MM.1S (cell line): ENCODE measurements around the gene TEX48.
A peak's percentile ranks its signal among the peaks of the same experiment; 100 is the strongest.

Experiments
- DNase-seq: peaks from one replicate; pipeline ENCODE4 v3.0.0-alpha.2; 2015
- H2AFZ ChIP-seq: fragments of 300-600 bp; sonication (generic); 2 replicates; pipeline ENCODE4 v1.6.0; 2016; ENCODE audit warnings: antibody characterized with exemption, low read length
- H3F3A ChIP-seq: fragments of 300-600 bp; sonication (generic); 2 replicates; pipeline ENCODE4 v1.6.1; 2016; ENCODE audit warnings: mild to moderate bottlenecking, antibody characterized with exemption, low read length, moderate library complexity, mixed read lengths; ENCODE audit not compliant: insufficient read depth
- H3K27ac ChIP-seq: fragments of 300-600 bp; sonication (generic); 2 replicates; pipeline ENCODE4 v1.5.1; 2016; ENCODE audit warnings: mild to moderate bottlenecking, low read length
- H3K27me3 ChIP-seq: fragments of 300-600 bp; sonication (generic); replicated peaks from 2 replicates; pipeline ENCODE4 v1.6.0; 2016; ENCODE audit warnings: low read length; ENCODE audit not compliant: insufficient read depth
- H3K36me3 ChIP-seq: fragments of 300-600 bp; sonication (generic); replicated peaks from 2 replicates; pipeline ENCODE4 v1.6.1; 2016; ENCODE audit warnings: mild to moderate bottlenecking, low read length, mixed read lengths; ENCODE audit not compliant: insufficient read depth
- H3K4me1 ChIP-seq: fragments of 300-600 bp; sonication (generic); 2 replicates; pipeline ENCODE4 v1.6.1; 2016; ENCODE audit warnings: low read length, mixed read lengths
- H3K4me2 ChIP-seq: fragments of 300-600 bp; sonication (generic); 2 replicates; pipeline ENCODE4 v1.6.0; 2016; ENCODE audit warnings: low read depth, low read length
- H3K4me3 ChIP-seq: fragments of 300-600 bp; sonication (generic); 2 replicates; pipeline ENCODE4 v1.5.1; 2016; ENCODE audit warnings: low read length, mixed read lengths
- H3K79me2 ChIP-seq: fragments of 300-600 bp; sonication (generic); 2 replicates; pipeline ENCODE4 v1.6.1; 2016; ENCODE audit warnings: mixed run types, low read length, mixed read lengths
- H3K9ac ChIP-seq: fragments of 300-600 bp; sonication (generic); 2 replicates; pipeline ENCODE4 v1.6.1; 2016; ENCODE audit warnings: low read length, mixed read lengths
- H3K9me2 ChIP-seq: fragments of 300-600 bp; sonication (generic); replicated peaks from 2 replicates; pipeline ENCODE4 v1.6.1; 2016; ENCODE audit warnings: mild to moderate bottlenecking, low read length, mixed read lengths; ENCODE audit not compliant: insufficient read depth
- H3K9me3 ChIP-seq: fragments of 300-600 bp; sonication (generic); replicated peaks from 2 replicates; pipeline ENCODE4 v1.6.1; 2016; ENCODE audit warnings: mild to moderate bottlenecking, low read length, mixed read lengths; ENCODE audit not compliant: insufficient read depth
- H4K20me1 ChIP-seq: fragments of 300-600 bp; sonication (generic); 2 replicates; pipeline ENCODE4 v1.6.1; 2016; ENCODE audit warnings: mild to moderate bottlenecking, low read length, moderate library complexity, mixed read lengths; ENCODE audit not compliant: insufficient read depth
- CTCF ChIP-seq: fragments of 300-600 bp; sonication (generic); IDR thresholded peaks from 2 replicates; pipeline ENCODE4 v1.5.1; 2016; ENCODE audit warnings: antibody characterized with exemption, low read length, mixed read lengths
- EZH2 ChIP-seq: fragments of 300-600 bp; sonication (generic); optimal IDR thresholded peaks from 2 replicates; pipeline ENCODE3; 2017; ENCODE audit warnings: low read depth, mild to moderate bottlenecking, antibody characterized with exemption, low read length, mixed read lengths
- EZH2phosphoT487 ChIP-seq: fragments of 300-600 bp; sonication (generic); IDR thresholded peaks from 2 replicates; pipeline ENCODE4 v1.6.1; 2018; ENCODE audit warnings: antibody characterized with exemption, low read length

Gene TEX48

GRCh38 chr9:114652776-114653555, 29.0 kb downstream of the TEX48 start:
- Histone ChIP-seq H3K79me2 (no peaks in the 10 kb centered on the region), H3K4me3 (no peak overlapping the region), H3K4me1 (peaks cover 13% of the 10 kb centered on the region), H3K9me2 (no peaks in the 10 kb centered on the region), H2AFZ (no peak overlapping the region), H4K20me1 (no peaks in the 10 kb centered on the region), H3K4me2 (peak overlapping the region; percentile 8; the same call in 1 of the 2 replicates), H3K27ac (peak overlapping the region; percentile 11; the same call in 1 of the 2 replicates), H3K36me3 (no peaks in the 10 kb centered on the region), H3F3A (peaks cover 7% of the 10 kb centered on the region; the same call in 1 of the 2 replicates), H3K9ac (peak overlapping the region; percentile 6; the same call in 1 of the 2 replicates), H3K9me3 (no peaks in the 10 kb centered on the region), H3K27me3 (no peaks in the 10 kb centered on the region)
- no peak for TF ChIP-seq EZH2
- TF ChIP-seq EZH2phosphoT487: no peak
- TF ChIP-seq CTCF: no peak
- no peak for DNase-seq

DNA sequence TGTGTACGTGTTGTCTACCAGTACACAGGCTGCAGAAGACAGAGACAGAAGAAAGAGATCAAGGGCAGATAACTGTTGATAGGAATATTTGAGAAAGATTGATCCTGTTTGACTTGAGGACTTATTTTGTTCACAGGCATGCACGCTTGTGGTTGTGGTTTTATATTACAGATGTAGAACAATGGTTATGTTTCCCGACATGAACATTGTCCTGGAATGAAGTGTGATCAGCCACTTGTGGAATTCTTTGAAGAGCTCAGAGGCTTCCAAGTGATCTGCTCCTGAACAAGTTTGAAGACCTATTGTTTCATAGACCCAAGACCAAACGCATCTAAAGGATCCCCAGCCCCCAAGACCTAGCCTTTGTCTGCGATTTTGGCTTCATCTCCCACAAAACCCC, 38.1 kb downstream of the TEX48 start:
- Histone ChIP-seq H4K20me1 (no peaks in the 10 kb centered on the region), H3K9me2 (no peaks in the 10 kb centered on the region), H3K79me2 (no peaks in the 10 kb centered on the region), H3K9me3 (no peaks in the 10 kb centered on the region), H3K9ac (no peak overlapping the region), H3K27ac (no peak overlapping the region), H3F3A (no peaks in the 10 kb centered on the region), H3K27me3 (no peaks in the 10 kb centered on the region), H2AFZ (no peak overlapping the region), H3K4me3 (no peak overlapping the region), H3K4me1 (no peaks in the 10 kb centered on the region), H3K4me2 (no peak overlapping the region), H3K36me3 (peaks cover 4% of the 10 kb centered on the region; the same call in 1 of the 2 replicates)
- DNase-seq: no peak
- no peak for TF ChIP-seq CTCF
- TF ChIP-seq EZH2phosphoT487: no peak
- no peak for TF ChIP-seq EZH2

- no peak overlapping the region for H2AFZ ChIP-seq
- TF ChIP-seq EZH2 (no peak), EZH2phosphoT487 (no peak), CTCF (no peak)
- no peaks in the 10 kb centered on the region for H3K79me2 ChIP-seq
- no peak overlapping the region for H3K27ac ChIP-seq
- H3K9me2 ChIP-seq: no peaks in the 10 kb centered on the region
- H3K9ac ChIP-seq: no peak overlapping the region
- H3K4me3 ChIP-seq: no peak overlapping the region
- H3K4me2 ChIP-seq: no peak overlapping the region
- H3K9me3 ChIP-seq: no peaks in the 10 kb centered on the region
- H3K4me1 ChIP-seq: no peaks in the 10 kb centered on the region
- no peaks in the 10 kb centered on the region for H3F3A ChIP-seq
- no peaks in the 10 kb centered on the region for H3K27me3 ChIP-seq
- no peaks in the 10 kb centered on the region for H4K20me1 ChIP-seq
- no peak for DNase-seq
- peaks cover 4% of the 10 kb centered on the region; the same call in 1 of the 2 replicates for H3K36me3 ChIP-seq
These were observed 39.0 kb downstream of the TEX48 start for GRCh38 chr9:114643001-114643400.
